Measurements from ENCODE around the gene NIPSNAP3A. TPM values are rescaled to one million over a fixed set of nuclear protein-coding genes. Genes with fewer than 3 reads are reported as not detected.
"Not testable (repeated sequence)": the region's sequence is repeated elsewhere in the genome, so short reads cannot be mapped to it uniquely, and the experiment has no call there.

The NIPSNAP3A gene
- total and polyA plus RNA-seq, 2 of the 8 experiments (the other 6 are each of a cell fraction or from before 2014, with no cell fraction given), result 9.3 to 9.4 TPM

- TF ChIP-seq RFX5 (IDR thresholded peaks at IDR 0.05; ENCODE audit: borderline replicate concordance, low read depth, low read length) (no peak), BCL11A (IDR thresholded peaks at IDR 0.05; ENCODE audit: low read depth in 2 of 2, low read length in 2 of 2) (no peak)
Observed at GRCh38 chr9:104700306-104700705, 47.2 kb upstream of the NIPSNAP3A start (continued).

GRCh38 chr9:104708737-104709136 is 38.7 kb upstream of the NIPSNAP3A start:
- 84% methylated on average over 1 of the region's 1 CpG; no CpG with 5 or more reads in 1 of the 2 experiments for WGBS, 2 experiments (ENCODE audit: extremely low coverage in 1 of 2, insufficient coverage in 1 of 2, insufficient read length in 1 of 2, insufficient replicate concordance in 2 of 2, low coverage in 1 of 2, low lambda C conversion rate in 2 of 2, missing lambda C conversion rate in 1 of 2)

More at GRCh38 chr9:104708737-104709136, 38.7 kb upstream of the NIPSNAP3A start:
- POLR2A ChIA-PET (ENCODE audit: partially characterized antibody); H3K23me2 ChIP-seq (ENCODE audit: low read depth, low read length); H3K4me3 ChIP-seq (ENCODE audit: extremely low read depth in 1 of 4, insufficient read depth in 2 of 4, low read depth in 3 of 4, low read length in 4 of 4); H2BK5ac ChIP-seq (ENCODE audit: low read depth, low read length); H3K27ac ChIP-seq (ENCODE audit: low read depth, low read length); H2AFZ ChIP-seq (ENCODE audit: low read length); H4K91ac ChIP-seq (replicated peaks; ENCODE audit: insufficient read length, low read length); H3K4me1 ChIP-seq (replicated peaks in 1 of 4; ENCODE audit: control insufficient read depth in 3 of 4, insufficient read depth in 4 of 4, low read length in 3 of 4); H2BK120ac ChIP-seq (replicated peaks; ENCODE audit: low read depth, low read length); H3K23ac ChIP-seq (ENCODE audit: insufficient read length); H2BK12ac ChIP-seq (ENCODE audit: low read depth, low read length); H3K27me3 ChIP-seq (replicated peaks in 1 of 4; ENCODE audit: control insufficient read depth in 3 of 4, extremely low read depth in 1 of 4, insufficient read depth in 3 of 4, low read length in 3 of 4); H3K56ac ChIP-seq (replicated peaks; ENCODE audit: insufficient read length, low read depth, low read length); H2BK20ac ChIP-seq (ENCODE audit: low read length); H4K5ac ChIP-seq (ENCODE audit: insufficient read length, low read depth, low read length); H3K18ac ChIP-seq (ENCODE audit: extremely low read depth, low read length); H3K9me3 ChIP-seq (ENCODE audit: insufficient read depth in 2 of 2, low read depth in 1 of 2, low read length in 1 of 2); H3K9ac ChIP-seq (replicated peaks in 1 of 4; ENCODE audit: extremely low read depth in 1 of 4, low read depth in 3 of 4, low read length in 3 of 4); H3K14ac ChIP-seq (ENCODE audit: insufficient read length); FAIRE-seq; DNase-seq (ENCODE audit: low read depth in 1 of 2, low spot score in 2 of 2); H3K4me2 ChIP-seq (ENCODE audit: insufficient read depth in 1 of 2, low read depth in 2 of 2, low read length in 2 of 2); H4K20me1 ChIP-seq (replicated peaks in 1 of 2; ENCODE audit: control insufficient read depth in 1 of 2, insufficient read depth in 2 of 2, low read length in 2 of 2); H2AK5ac ChIP-seq (ENCODE audit: low read depth, low read length); H3K79me2 ChIP-seq (ENCODE audit: control insufficient read depth in 1 of 2, insufficient read depth in 2 of 2, low read length in 2 of 2); H3K79me1 ChIP-seq (ENCODE audit: low read depth, low read length); H3K36me3 ChIP-seq (ENCODE audit: control insufficient read depth in 2 of 4, insufficient read depth in 4 of 4, low read length in 3 of 4); H4K8ac ChIP-seq (ENCODE audit: extremely low read depth, insufficient read depth, low read length); H3K4ac ChIP-seq (replicated peaks; ENCODE audit: insufficient read length, low read depth, low read length); CTCF ChIA-PET (ENCODE audit: partially characterized antibody); H2BK15ac ChIP-seq (ENCODE audit: low read length): not testable (repeated sequence)
